ENCODE data around the gene ATP13A2.

The ATP13A2 gene

DNA sequence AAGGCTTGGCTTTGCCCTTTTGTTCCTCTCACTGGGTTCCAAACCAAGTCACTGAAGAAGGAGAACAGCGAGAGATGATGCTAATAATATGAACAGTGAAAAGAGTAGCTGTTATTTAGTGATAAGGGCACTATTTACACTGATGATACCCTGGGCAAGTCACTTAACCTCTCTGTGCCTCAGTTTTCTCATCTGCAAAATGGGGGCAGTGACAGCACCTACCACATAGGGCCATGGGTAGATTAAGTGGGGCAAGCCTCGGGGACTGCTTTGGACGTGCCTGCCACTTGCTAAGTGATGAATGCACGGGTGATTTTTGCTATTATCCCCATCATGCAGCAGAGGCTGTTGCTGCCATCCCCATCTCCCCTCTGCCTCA is 9.2 kb downstream of the ATP13A2 start:
- DNase-seq, result no peak

DNA sequence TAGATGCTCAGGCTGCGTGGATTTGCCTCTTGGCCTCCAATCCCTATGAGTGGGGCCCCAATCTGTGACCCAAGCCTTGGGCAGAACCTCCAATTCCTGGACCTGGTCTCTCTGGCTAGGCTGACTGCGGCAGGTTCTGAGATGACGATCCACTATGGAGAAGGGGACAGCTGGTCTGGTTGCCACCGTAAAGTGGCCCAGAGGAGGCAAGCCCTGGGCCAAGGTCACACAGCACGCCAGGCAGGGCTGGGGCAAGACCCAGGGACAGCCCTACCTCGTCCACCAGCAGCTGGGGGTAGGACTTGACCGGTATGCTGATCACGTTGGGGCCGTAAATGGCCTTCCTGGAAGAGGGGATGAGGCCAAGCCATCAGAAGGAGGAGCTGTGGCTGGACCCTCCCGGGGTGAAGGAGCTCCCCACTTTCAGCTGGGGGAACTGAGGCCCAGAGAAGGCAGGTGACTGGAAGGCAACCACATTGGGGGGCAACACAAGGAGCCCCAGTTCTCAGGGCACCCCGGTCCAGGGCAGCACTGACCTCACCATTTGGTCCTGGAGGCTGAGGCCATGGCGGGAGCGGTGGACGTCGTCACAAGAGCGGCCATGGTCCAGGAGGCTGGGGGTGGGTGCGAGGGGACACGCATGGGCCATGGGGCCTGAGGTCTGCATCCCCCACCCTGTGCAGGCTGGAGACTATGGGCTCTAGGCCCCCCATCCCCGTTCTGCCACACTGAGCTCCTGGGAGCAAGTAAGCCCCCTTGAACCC is 9.8 kb downstream of the ATP13A2 start:
- no peak for DNase-seq

DNA sequence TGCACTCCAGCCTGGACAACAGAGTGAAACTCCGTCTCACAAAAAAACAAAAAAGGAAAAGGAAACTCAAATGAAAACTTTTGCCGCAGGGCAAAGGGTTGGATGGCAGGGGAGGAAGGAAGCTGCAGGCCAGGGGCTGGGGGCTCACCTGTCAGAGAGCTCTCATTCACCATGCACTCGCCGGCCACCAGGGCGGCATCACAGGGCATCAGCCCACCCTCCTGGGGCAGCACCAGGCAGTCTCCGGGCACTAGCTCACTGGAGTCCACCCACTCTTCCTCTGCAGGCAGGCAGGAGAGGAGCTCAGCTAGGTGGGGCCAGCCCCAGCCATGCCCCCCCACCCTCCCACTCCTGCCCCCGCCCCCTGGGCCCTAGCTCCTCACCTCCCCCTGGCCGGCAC is 11.9 kb downstream of the ATP13A2 start:
- no peak for DNase-seq

DNA sequence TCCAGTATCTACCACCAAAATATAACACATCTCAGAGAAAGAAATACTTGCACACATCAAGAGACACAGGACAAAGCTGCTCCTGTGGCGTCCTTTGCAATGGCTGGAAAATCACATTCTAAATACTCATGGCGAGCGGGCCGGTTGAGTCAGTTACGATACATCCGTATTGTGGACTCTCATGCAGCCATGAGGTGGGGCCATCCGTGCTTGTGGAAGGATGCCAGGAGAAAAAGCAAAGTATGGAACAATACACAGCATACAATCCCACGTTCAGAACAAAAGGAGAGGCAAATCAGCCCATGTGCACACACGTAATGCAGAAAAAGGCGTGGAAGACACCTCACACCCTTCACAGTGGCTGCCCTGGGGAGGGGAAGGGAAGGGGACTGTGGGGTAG is 13.1 kb downstream of the ATP13A2 start:
- DNase-seq, result no peak

DNA sequence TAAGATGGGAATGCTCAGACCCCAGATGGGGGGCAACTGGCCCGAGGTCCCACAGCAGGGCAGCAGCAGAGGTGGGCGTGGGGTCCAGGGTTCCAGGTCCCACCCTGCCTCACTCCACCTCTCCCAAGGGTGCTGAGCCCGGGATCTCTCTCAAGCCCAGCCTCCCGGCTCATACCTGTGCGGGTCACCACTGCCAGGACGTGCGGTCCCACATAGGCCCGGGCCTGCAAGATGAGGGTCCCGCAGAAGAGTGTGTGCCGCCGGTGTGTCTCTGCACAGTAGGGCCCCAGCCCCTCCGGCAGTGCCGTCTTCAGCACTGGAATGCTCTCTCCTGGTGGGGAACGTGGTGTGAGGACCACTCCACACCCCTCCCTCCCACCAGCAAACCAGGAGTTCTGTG is 14.9 kb downstream of the ATP13A2 start:
- no peak for DNase-seq

DNA sequence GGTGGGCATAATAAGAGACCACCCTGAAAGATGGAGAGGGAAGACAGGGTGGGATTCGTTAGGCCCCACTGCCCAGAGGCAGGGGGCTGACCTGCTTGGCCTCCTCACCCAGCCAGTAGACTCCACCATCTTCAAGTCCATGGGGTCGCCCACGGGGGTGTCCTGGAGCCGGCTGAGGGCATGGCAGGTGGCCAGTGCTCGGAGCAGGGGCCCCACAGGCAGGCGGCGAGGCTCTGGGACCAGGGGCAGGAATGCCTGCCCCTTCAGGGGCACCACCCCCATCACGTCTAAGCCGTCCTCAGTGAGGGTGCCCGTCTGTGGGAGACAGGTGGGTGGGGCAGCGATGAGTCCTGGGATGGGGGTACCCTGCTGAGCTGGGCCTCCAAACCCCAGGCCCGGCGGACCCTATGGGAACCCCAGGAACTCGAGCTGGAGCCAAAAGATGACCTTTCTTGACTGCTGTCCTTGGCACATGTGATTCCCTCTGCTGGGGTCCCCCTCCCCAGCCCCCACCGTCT is 18.1 kb downstream of the ATP13A2 start:
- DNase-seq, result no peak

DNA sequence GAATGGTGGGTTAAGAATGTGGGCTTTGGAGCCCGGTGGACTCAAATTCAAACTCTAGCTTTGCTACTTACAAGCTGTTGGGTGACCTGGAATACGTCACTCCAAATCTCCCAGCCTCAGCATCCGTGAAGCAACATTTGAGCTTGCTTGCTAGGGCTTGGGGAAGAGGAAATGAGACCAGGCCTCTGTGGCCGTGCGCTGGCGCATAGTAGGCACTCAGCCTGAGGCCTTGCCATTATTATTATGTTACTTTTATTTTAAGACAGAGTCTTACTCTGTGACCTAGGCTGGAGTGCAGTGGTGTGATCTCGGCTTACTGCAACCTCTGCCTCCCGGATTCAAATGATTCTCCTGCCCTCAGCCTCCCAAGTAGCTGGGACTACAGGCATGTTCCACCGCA is 19.1 kb downstream of the ATP13A2 start:
- DNase-seq, result no peak

DNA sequence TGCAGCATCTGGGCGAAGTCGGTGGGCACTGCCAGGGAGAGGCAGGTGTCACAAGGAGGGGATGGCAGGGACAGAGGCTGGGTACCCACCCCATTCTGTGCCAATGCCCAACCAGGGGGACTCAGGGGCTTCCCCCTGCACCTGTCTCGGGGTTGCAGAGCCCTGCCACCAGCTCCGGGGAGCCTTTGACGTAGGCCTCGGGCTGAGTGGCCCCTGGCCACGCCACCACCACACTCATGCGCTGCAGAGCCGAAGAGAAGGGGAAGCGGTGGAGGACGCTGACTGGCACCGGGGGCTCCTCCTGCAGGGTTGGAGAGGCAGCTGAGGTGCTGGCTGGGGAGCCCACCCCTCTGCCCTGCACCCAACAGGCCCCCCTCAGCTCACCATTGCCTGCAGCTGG is 19.6 kb downstream of the ATP13A2 start:
- DNase-seq, result no peak

DNA sequence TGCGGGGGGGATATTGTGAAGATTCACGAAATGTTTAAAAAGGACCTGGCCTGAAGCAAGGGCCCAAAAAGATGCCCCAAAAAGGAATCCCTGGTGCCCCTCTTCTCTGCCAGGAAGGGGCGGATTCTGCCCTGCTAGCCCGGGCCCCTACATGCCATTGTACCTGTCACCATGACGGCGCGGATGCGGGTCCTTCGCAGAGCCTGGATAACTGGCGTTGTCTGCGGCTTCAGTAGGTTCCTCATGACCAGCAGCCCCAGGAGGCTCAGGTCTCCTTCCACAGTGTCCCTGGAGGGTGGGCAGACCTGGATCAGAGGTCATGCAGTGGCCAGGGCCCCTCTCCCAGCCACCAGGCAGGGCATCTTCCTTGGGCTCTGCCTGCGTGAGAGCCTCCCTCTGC is 20.2 kb downstream of the ATP13A2 start:
- DNase-seq, result no peak

DNA sequence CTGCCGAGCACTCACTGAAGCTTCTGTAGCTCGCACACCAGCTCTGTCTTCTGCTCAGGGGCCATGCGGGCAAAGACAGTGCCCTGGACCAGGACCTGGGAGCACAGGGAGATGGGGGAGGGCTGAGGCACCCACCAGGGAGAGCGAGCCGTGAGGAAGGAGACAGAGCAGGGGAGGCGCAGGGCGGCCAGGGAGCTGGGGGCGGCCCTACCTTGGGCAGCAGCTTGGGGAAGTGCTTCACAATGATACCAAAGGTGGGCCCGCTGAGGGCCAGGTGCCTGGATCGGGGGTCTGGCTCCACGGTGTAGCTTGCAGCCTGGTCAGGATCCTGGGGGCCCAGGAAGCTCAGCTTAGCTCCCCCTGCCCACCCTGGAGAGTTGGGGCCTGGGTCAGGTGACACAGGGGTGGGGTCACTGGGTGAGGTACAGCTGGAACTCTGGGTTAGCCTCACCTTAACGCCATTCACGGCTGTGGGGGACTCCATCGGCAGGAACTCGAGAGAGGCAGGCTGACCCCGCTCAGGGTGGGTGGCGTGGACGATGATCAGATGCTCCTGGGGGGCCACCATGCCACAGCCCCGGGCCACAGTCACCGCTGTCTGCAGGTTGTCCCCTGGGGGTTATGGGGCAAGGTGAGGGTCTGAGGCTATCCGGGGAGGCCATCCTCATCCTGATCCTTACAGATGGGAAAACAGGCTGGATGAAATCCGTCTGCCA is 21.9 kb downstream of the ATP13A2 start:
- DNase-seq, result no peak

DNA sequence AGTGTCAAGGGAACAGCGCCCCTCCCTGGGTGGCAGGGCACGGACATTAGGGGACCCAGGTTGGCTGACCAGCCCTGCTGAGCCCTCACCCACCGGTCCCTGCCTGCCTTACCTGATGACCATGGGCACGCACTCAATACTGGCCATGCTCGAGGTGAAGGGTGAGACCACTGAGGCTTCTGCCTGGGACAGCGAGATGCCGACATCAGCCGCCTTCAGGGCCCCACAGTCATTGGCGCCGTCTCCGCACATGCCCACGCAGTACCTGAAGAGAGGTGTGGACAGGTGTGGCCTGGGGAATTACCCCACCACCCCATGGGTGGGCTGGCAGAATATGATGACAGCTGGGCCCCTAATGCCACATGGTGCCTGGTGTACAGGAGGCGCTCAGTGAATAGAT is 23.5 kb downstream of the ATP13A2 start:
- DNase-seq, result no peak

DNA sequence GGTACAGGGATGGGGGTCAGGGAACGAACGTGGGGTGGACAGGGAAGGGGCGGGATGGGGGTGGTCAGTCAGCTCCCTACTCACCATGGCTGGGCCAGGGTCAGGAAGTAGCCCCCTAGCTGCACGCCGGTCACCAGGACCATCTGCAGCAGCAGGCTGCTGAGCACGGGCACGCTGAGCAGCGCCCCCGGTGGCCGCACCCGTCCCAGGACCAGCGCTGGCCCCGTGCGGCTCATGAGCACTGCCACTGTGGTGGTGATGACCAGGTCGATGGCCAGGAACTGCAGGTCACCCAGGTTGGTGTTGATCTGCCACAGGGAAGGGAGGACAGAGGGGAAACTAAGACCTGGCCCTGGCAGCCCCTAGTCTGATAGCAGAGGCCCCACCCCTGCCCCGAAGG is 24.8 kb downstream of the ATP13A2 start:
- DNase-seq, result no peak

DNA sequence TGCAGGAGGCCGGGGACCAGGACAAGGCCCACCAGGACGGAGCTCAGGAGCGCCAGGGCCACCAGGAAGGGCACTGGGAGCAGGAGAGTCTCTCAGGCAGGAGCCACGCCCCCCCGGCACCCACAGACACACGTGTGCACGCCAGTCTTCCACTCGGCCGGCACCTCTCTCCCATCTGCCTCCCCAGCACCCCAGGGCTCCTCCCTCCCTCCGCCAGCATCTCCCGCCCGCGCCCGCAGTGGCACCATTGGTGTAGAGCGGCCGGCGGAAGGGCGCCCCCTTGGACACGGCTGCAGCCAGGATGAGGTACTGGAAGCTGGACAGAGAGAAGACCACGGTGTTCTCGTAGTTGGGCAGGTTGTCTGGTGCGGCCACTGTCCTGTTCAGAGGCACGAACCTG is 25.2 kb downstream of the ATP13A2 start:
- no peak for DNase-seq

DNA sequence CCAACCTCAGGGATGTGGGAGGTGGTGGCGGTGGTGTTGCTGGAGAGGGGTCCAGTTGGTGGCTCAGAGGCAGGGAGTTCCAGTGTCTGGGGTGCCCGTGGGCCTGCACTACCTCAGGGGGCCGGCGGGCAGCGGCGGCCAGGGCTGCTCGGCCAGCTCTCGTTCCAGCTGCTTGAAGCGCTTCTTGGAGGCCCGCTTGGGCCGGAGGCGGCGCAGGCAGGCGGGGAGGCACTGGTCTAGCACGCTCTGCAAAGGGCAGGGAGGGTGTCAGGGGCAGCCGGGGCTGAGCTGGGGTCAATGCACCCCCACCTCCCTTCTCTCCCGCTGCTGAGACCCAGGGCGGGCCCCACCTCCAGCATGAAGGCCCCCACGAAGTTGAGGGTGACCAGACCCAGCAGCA is 25.6 kb downstream of the ATP13A2 start:
- no peak for DNase-seq

DNA sequence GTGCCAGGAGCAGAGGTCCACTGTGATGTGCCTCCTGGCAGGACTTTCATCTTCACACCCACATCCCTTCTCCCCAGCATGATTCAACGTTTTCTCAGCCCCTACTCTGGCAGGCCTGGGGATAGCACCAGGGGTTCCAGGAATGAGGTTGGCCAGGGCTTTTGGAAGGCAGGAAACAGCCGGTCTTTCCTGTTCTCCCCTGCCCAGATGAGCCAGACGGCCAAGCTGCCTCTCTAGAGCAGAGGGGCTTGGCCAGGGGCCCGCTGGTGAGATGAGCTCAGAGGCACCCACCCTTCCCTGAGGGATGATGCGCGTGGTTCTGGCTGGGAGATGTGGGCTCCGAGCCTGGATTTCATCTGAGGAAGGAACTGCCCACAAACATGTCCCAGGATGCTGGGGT is 27.0 kb downstream of the ATP13A2 start:
- no peak for DNase-seq

DNA sequence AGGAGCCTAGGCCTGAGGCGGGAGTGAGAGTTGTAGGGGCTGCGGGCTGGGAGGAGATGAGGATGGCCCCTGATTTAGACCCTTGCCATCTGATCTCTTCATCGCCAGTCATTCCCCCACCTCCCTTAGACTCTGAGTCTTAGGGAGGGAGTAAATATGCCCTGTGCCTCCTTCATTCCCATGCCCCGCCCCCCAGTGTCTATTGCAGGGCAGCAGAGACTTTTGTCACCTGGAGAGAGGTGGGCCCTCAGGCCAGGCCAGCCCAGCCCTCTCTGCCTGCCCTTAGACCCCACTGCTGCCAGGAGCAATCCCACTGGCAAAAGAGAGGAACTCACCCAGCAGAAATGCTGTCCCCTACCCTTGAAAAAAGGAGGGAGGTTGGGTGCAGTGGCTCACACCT is 28.1 kb downstream of the ATP13A2 start:
- no peak for DNase-seq

DNA sequence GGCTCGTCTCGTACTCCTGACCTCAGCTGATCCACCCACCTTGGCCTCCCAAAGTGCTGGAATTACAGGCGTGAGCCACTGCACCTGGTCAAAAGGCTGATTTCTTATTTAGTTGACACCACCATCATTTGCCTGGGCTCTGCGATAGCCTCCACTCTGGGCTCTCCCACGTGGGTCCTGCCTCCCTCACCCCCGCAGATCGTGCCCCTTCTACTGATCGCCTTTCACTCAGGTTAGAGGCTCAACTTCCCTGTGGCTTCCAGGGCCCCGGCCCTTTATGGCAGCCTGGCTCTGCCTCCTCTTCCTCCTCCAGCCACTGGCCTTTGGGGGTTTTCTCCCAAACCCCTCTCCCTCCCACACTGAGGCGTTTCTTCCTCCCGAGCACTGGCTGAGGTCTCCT is 28.8 kb downstream of the ATP13A2 start:
- no peak for DNase-seq

DNA sequence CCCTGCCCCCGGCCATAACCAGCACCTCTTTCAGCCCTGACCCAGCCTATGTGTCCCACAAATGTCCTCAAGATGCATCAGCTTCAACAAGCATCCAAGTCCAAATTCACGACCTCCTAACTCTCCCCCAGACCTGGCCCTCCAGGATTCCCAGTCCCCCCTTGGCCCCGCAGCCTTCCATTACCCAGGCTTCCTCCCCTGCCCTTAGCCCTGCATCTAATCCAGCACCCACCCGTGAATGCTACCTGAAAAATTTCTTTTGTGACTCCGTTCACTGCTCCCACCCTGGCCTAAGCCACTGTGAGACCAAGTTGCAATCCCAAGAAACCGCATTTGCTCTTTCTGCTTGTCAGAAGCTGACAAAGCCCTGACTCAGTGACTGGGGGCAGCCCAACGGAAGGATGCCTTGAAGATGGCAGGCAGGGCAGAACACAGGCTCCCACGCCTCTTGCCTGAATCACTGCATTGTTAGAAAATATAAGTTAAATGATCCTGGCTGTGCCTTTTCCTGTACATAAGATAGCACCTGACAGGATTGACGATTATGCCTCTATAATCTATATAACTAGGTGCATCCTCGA is 30.4 kb downstream of the ATP13A2 start:
- DNase-seq, result no peak

DNA sequence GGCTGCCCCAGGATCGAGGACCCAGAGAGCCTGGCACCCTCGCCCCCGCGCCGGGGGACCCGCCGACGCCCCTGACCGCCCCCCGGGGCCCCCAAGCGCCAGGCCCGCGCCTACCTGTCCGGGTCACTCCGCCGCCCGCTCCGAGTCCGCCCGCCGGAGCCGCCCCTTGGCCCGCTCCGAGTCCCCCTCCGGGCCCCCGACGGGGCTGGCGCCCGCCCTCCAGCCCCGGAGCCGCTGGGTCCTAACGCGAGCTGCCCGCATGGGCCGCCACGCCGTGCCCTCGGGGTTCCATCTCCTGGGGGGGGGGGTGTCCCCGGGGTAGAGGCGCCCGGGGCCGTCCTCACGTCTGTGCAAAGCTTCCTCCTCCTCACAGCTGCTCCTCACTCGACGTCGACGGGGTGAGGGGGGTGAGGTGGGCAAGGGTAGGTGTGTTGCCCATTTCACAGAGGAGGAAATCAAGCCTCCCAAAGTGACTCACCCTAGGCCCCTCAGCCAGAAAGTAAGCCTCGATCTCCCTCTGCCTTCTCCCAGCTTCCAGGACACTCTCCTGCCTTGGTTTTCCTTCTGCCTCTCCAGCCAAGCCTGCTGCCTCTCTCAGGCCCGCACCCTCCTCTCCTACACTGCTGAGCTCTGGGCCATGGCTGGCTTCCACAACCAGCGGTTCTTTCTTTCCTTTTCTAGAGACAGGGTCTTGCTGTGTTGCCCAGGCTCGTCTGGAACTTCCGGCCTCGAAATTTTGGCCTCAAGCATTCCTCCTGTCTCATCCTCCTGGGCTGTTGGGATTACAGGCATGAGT is 31.1 kb downstream of the ATP13A2 start, which contains the start of gene MFAP2:
TSS of gene MFAP2 (minus strand) at position 148 of the 796 bp plus-strand sequence. CDS start 2,347 bp downstream, outside the sequence.
- no peak for DNase-seq

DNA sequence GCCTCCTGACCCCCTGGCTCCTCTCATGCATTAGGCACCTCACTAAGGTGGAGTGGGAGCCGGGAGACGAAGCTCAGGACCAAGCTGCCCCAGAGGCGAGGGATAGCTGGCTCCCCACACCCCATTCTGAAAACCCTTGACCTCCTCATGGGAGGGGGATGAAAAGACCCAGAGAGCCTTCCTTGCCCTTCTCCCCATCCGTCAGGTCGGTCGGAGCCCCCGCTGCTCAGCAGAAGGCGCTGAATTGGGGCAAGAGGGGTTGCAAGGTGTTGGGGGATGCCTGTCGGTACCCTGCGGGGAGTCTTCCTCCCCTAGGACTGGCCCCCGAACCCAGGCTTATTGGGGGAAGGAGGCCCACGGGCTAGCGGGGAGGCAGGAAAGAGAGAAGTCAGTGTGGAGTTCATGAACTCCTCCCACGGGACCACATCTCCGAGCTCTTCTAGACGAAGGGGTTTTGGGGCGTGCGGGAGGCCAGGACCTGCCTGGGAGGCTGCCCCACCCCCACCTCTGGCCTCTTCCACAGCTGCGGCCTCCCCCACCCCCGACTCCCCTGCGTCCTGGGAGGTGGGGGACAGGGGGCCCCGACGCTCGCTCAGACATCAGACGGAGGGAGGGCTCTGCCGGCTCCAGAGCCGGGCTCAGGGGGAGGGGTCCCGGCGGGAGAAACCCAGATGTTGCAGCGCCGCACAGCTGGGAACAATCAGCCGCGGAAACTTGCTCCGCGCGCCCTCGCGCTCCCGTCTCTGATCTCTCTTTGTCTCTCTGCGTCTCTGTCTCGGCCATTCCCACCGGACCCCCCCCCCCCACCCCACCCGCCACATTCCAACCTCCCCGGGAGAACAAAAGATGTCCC is 32.0 kb downstream of the ATP13A2 start:
- DNase-seq, result no peak

DNA sequence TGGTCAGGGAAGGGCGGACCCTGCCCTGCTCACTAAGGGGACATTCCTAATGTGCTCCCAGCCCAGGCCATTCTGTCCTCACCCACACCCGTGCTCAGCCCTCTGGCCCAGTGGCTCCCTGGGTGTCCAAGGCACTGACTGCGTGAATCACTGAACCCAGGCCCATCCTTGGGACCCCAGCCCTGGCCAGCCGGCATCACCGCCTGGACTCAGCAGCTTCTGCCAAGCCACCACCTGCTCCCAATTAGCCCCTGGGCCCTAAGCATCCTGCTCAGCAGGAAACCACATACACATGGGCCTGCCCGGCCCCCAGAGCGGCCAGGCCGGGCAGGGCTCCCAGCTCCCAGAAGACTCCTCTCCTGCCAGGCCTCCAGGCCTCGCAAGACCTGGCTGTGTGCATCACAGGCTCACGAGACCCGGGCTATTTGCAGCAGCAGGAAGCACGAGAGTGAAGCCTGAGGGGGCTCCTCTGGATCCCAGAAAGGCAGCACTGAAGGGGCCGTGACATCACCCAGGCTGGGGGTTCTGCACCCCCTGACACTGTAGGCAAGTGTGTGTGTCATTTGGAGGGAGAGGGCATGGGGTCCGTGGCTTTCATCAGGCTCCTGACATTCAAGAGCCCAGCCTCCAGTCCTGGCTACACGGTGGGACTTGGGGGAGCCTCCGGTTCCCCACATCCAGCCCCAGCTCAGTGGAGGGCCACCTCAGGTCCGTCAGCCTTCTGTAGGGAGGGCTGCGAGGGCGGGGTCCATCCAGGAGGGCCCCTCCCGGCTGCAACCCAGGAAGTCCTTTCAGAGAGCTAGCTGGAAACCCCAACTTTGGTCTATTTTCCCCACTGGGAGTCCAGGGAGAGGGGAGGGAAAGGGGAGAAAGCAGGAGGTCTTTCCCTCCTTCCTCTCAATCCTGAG is 32.9 kb downstream of the ATP13A2 start:
- DNase-seq, result no peak
